ENCODE results near the gene ZDHHC18. TPM values are rescaled to one million over a fixed set of nuclear protein-coding genes. Genes with fewer than 3 reads are reported as not detected.

Gene ZDHHC18
- total RNA-seq, 4 donors from 2014 or later: 10.5 to 36.9 (median 17.1) TPM

- no peak for ATAC-seq
- Histone ChIP-seq H3K4me1 (peaks cover 0 to 9% (median 0%) of the 10 kb centered on the region in 3 donors), H3K27me3 (no peaks in the 10 kb centered on the region), H3K4me3 (no peak overlapping the region), H3K27ac (no peak overlapping the region), H3K36me3 (peaks cover 0 to 61% of the 10 kb centered on the region in 2 donors), H3K9me3 (no peaks in the 10 kb centered on the region)
- WGBS, 2 donors (ENCODE audit: low coverage in 1 of 2): 50 to 83% methylated on average over 4 to 5 of the region's 8 CpGs
- TF ChIP-seq EP300 (IDR thresholded peaks at IDR 0.05) (no peak), POLR2AphosphoS5 (IDR thresholded peaks at IDR 0.05) (no peak), POLR2A (IDR thresholded peaks at IDR 0.05) (no peak), CTCF (IDR thresholded peaks at IDR 0.05) (no peak)
These were observed 31.1 kb downstream of the ZDHHC18 start for GRCh38 chr1:26857473-26858060.

GRCh38 chr1:26858160-26858559 is 31.7 kb downstream of the ZDHHC18 start:
- H3K9me3 ChIP-seq: no peaks in the 10 kb centered on the region
- no peak overlapping the region for H3K4me3 ChIP-seq
- H3K4me1 ChIP-seq: peaks cover 0 to 4% (median 0%) of the 10 kb centered on the region in 3 donors
- peak; percentile 25 for ATAC-seq
- peak overlapping the region in 1 of 4 donors; percentile 9 for H3K27ac ChIP-seq
- H3K36me3 ChIP-seq: peaks cover 0 to 55% of the 10 kb centered on the region in 2 donors
- TF ChIP-seq POLR2AphosphoS5 (IDR thresholded peaks at IDR 0.05): no peak
- TF ChIP-seq CTCF (IDR thresholded peaks at IDR 0.05): no peak
- 36 to 48% methylated on average over 1 to 4 of the region's 4 CpGs for WGBS, 2 donors (ENCODE audit: low coverage in 1 of 2)
- H3K27me3 ChIP-seq: no peaks in the 10 kb centered on the region

GRCh38 chr1:26858891-26859640 is 32.6 kb downstream of the ZDHHC18 start:
- WGBS, 2 donors (ENCODE audit: low coverage in 1 of 2): 73 to 87% methylated on average over 2 to 4 of the region's 7 CpGs
- no peaks in the 10 kb centered on the region for H3K9me3 ChIP-seq
- ATAC-seq: no peak
- H3K36me3 ChIP-seq: peaks cover 0 to 46% of the 10 kb centered on the region in 2 donors
- no peaks in the 10 kb centered on the region for H3K27me3 ChIP-seq
- H3K4me1 ChIP-seq: peaks cover 0 to 7% (median 4%) of the 10 kb centered on the region in 3 donors
- H3K4me3 ChIP-seq: no peak overlapping the region
- TF ChIP-seq EP300 (IDR thresholded peaks at IDR 0.05) (no peak), POLR2A (IDR thresholded peaks at IDR 0.05) (no peak), POLR2AphosphoS5 (IDR thresholded peaks at IDR 0.05) (no peak)
- H3K27ac ChIP-seq: no peak overlapping the region

- Histone ChIP-seq H3K4me3 (no peak overlapping the region), H3K27me3 (no peaks in the 10 kb centered on the region), H3K9me3 (no peaks in the 10 kb centered on the region), H3K36me3 (peaks cover 0 to 24% of the 10 kb centered on the region in 2 donors), H3K4me1 (peaks cover 0 to 22% (median 10%) of the 10 kb centered on the region in 3 donors), H3K27ac (no peak overlapping the region)
- WGBS, 2 donors (ENCODE audit: low coverage in 1 of 2): 61 to 78% methylated on average over 2 to 5 of the region's 5 CpGs
- ATAC-seq: no peak
- TF ChIP-seq POLR2AphosphoS5 (IDR thresholded peaks at IDR 0.05) (no peak), CTCF (IDR thresholded peaks at IDR 0.05) (no peak), POLR2A (IDR thresholded peaks at IDR 0.05) (no peak), EP300 (IDR thresholded peaks at IDR 0.05) (no peak)
These were observed 34.8 kb downstream of the ZDHHC18 start for GRCh38 chr1:26861286-26861701.

- peaks cover 0 to 17% of the 10 kb centered on the region in 2 donors for H3K36me3 ChIP-seq
- H3K27me3 ChIP-seq: no peaks in the 10 kb centered on the region
- peaks cover 0 to 22% (median 10%) of the 10 kb centered on the region in 3 donors for H3K4me1 ChIP-seq
- no peak overlapping the region for H3K27ac ChIP-seq
- TF ChIP-seq POLR2AphosphoS5 (IDR thresholded peaks at IDR 0.05): no peak
- TF ChIP-seq EP300 (IDR thresholded peaks at IDR 0.05): no peak
- no peak for TF ChIP-seq CTCF (IDR thresholded peaks at IDR 0.05)
- TF ChIP-seq POLR2A (IDR thresholded peaks at IDR 0.05): no peak
- 100% methylated on average over 2 of the region's 7 CpGs for WGBS, 2 donors (ENCODE audit: low coverage in 1 of 2)
- H3K4me3 ChIP-seq: no peak overlapping the region
- H3K9me3 ChIP-seq: no peaks in the 10 kb centered on the region
- no peak for ATAC-seq
These were observed 35.4 kb downstream of the ZDHHC18 start for GRCh38 chr1:26861889-26862378.
